Measurements from ENCODE around the gene TSPYL1. TPM values are rescaled to one million over a fixed set of nuclear protein-coding genes. Genes with fewer than 3 reads are reported as not detected.

The TSPYL1 gene
- polyA plus RNA-seq, 1 donor from 2014 or later: 84.8 TPM

DNA sequence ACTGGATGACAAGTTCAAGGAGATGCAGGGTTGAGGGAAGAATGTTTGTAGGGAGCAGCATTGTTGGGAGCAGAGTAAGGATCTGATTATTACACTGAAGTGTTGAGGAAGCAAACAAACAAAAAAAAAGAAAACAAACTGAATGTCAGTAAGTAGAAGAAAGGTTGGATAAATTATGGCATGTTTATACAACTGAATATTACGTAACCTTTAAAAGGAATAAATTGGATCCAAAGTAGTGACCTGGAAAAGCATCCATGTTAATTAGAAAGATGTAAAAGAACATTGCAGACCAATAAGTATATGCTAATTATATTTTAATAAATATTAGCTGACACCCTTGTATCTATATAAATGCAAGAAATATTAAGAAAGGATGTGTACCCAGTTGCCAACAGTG, 12.8 kb upstream of the TSPYL1 start:
- no peaks in the 10 kb centered on the region for H3K9me3 ChIP-seq (ENCODE audit: low read length)
- H4K20me1 ChIP-seq (ENCODE audit: insufficient read depth): no peaks in the 10 kb centered on the region
- no peaks in the 10 kb centered on the region for H3F3A ChIP-seq (ENCODE audit: insufficient read depth, low read length, poor library complexity, severe bottlenecking)
- no peaks in the 10 kb centered on the region for H3K36me3 ChIP-seq (ENCODE audit: insufficient read depth, low read length)
- H3K27me3 ChIP-seq (ENCODE audit: insufficient read depth, low read depth, low read length): no peaks in the 10 kb centered on the region
- no peaks in the 10 kb centered on the region for H3K9me2 ChIP-seq (ENCODE audit: insufficient read depth, low read length)
- no peak overlapping the region for H3K4me2 ChIP-seq (ENCODE audit: low read length)
- TF ChIP-seq SMC3 (conservative IDR thresholded peaks at IDR 0.05; ENCODE audit: poor library complexity) (no peak), EZH2 (IDR thresholded peaks at IDR 0.05; ENCODE audit: borderline replicate concordance, insufficient read depth, low read length, poor library complexity, severe bottlenecking) (no peak), POLR2AphosphoS5 (IDR thresholded peaks at IDR 0.05) (no peak), EP300 (conservative IDR thresholded peaks at IDR 0.05; ENCODE audit: poor library complexity, severe bottlenecking) (no peak), MXI1 (conservative IDR thresholded peaks at IDR 0.05; ENCODE audit: poor library complexity, severe bottlenecking) (no peak), RAD21 (conservative IDR thresholded peaks at IDR 0.05) (no peak), TAF1 (IDR thresholded peaks at IDR 0.05; ENCODE audit: low read depth) (no peak)
- TF ChIP-seq, protein P1, sequence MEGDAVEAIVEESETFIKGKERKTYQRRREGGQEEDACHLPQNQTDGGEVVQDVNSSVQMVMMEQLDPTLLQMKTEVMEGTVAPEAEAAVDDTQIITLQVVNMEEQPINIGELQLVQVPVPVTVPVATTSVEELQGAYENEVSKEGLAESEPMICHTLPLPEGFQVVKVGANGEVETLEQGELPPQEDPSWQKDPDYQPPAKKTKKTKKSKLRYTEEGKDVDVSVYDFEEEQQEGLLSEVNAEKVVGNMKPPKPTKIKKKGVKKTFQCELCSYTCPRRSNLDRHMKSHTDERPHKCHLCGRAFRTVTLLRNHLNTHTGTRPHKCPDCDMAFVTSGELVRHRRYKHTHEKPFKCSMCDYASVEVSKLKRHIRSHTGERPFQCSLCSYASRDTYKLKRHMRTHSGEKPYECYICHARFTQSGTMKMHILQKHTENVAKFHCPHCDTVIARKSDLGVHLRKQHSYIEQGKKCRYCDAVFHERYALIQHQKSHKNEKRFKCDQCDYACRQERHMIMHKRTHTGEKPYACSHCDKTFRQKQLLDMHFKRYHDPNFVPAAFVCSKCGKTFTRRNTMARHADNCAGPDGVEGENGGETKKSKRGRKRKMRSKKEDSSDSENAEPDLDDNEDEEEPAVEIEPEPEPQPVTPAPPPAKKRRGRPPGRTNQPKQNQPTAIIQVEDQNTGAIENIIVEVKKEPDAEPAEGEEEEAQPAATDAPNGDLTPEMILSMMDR (IDR thresholded peaks at IDR 0.05; ENCODE audit: poor library complexity, severe bottlenecking): no peak
- TF ChIP-seq, protein P2, sequence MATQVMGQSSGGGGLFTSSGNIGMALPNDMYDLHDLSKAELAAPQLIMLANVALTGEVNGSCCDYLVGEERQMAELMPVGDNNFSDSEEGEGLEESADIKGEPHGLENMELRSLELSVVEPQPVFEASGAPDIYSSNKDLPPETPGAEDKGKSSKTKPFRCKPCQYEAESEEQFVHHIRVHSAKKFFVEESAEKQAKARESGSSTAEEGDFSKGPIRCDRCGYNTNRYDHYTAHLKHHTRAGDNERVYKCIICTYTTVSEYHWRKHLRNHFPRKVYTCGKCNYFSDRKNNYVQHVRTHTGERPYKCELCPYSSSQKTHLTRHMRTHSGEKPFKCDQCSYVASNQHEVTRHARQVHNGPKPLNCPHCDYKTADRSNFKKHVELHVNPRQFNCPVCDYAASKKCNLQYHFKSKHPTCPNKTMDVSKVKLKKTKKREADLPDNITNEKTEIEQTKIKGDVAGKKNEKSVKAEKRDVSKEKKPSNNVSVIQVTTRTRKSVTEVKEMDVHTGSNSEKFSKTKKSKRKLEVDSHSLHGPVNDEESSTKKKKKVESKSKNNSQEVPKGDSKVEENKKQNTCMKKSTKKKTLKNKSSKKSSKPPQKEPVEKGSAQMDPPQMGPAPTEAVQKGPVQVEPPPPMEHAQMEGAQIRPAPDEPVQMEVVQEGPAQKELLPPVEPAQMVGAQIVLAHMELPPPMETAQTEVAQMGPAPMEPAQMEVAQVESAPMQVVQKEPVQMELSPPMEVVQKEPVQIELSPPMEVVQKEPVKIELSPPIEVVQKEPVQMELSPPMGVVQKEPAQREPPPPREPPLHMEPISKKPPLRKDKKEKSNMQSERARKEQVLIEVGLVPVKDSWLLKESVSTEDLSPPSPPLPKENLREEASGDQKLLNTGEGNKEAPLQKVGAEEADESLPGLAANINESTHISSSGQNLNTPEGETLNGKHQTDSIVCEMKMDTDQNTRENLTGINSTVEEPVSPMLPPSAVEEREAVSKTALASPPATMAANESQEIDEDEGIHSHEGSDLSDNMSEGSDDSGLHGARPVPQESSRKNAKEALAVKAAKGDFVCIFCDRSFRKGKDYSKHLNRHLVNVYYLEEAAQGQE (IDR thresholded peaks at IDR 0.05; ENCODE audit: borderline replicate concordance): no peak
- no peak overlapping the region for H2AFZ ChIP-seq (ENCODE audit: low read depth, low read length)
- H3K4me3 ChIP-seq (ENCODE audit: low read length): no peak overlapping the region
- H3K27ac ChIP-seq (ENCODE audit: low read length): no peak overlapping the region
- H3K9ac ChIP-seq (ENCODE audit: low read length): no peak overlapping the region
- no peaks in the 10 kb centered on the region for H3K79me2 ChIP-seq (replicated peaks; ENCODE audit: insufficient read depth, low read length)

DNA sequence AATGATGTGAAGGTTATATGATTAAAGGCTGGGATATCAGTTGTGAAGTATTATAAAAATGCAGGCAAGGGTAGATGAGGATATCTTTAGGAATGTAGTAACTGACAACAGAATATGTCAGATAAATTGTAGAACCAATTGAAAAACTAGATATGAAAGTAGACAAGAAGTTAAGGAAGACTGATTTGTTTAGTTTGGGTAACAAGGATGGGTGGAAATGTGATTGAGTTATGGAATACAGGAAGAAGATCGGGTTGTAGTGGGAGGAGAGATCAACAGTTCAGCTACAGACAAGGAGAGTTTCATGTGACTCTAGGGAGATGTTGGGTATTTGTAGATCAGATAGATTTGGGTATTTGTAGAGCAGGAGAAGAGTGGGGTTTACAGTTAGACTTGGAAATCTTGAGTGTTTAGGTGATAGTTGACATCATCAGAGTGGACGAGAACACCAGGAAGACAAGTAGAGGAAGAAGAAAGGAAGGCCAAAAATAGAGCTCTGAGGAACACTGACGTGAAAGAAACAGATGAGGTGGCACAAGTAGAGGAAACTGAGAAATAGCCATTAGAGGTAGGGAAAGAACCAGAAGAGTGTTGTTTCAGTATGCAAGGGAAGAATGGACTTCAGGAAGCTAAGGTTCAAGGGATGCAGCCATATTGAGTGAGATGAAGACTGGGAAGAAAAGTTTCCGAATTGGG, 12.1 kb upstream of the TSPYL1 start:
- Histone ChIP-seq H3K27ac (ENCODE audit: low read length) (no peak overlapping the region), H3K79me2 (replicated peaks; ENCODE audit: insufficient read depth, low read length) (no peaks in the 10 kb centered on the region), H2AFZ (ENCODE audit: low read depth, low read length) (no peak overlapping the region), H3F3A (ENCODE audit: insufficient read depth, low read length, poor library complexity, severe bottlenecking) (no peaks in the 10 kb centered on the region), H3K9ac (ENCODE audit: low read length) (no peak overlapping the region), H4K20me1 (ENCODE audit: insufficient read depth) (no peaks in the 10 kb centered on the region), H3K4me3 (ENCODE audit: low read length) (no peak overlapping the region), H3K27me3 (ENCODE audit: insufficient read depth, low read depth, low read length) (no peaks in the 10 kb centered on the region), H3K9me2 (ENCODE audit: insufficient read depth, low read length) (no peaks in the 10 kb centered on the region), H3K4me2 (ENCODE audit: low read length) (no peak overlapping the region), H3K36me3 (ENCODE audit: insufficient read depth, low read length) (no peaks in the 10 kb centered on the region), H3K9me3 (ENCODE audit: low read length) (no peaks in the 10 kb centered on the region)
- no peak for TF ChIP-seq RAD21 (conservative IDR thresholded peaks at IDR 0.05)
- TF ChIP-seq, protein P1 (IDR thresholded peaks at IDR 0.05; ENCODE audit: poor library complexity, severe bottlenecking): no peak
- TF ChIP-seq SMC3 (conservative IDR thresholded peaks at IDR 0.05; ENCODE audit: poor library complexity): no peak
- TF ChIP-seq, protein P2 (IDR thresholded peaks at IDR 0.05; ENCODE audit: borderline replicate concordance): no peak
- no peak for TF ChIP-seq EP300 (conservative IDR thresholded peaks at IDR 0.05; ENCODE audit: poor library complexity, severe bottlenecking)
- TF ChIP-seq EZH2 (IDR thresholded peaks at IDR 0.05; ENCODE audit: borderline replicate concordance, insufficient read depth, low read length, poor library complexity, severe bottlenecking): no peak
- TF ChIP-seq MXI1 (conservative IDR thresholded peaks at IDR 0.05; ENCODE audit: poor library complexity, severe bottlenecking): no peak
- TF ChIP-seq TAF1 (IDR thresholded peaks at IDR 0.05; ENCODE audit: low read depth): no peak
- no peak for TF ChIP-seq POLR2AphosphoS5 (IDR thresholded peaks at IDR 0.05)
